Astrocyte (in vitro differentiated cells and primary cell): ENCODE data around the gene POLG.

ENCODE experiments used
- EZH2 ChIP-seq: IDR thresholded peaks from 2 replicates; pipeline ENCODE4 v1.6.1; 2012; ENCODE audit warnings: mild to moderate bottlenecking, low read length, inconsistent platforms; ENCODE audit not compliant: insufficient read depth
- TF ChIP-seq, protein P1 (sequence below): IDR thresholded peaks from 2 replicates; pipeline ENCODE4 v1.5.1; 2011; ENCODE audit warnings: low read depth, mild to moderate bottlenecking, inconsistent platforms, low read length, moderate library complexity; ENCODE audit not compliant: insufficient read depth

DNA sequence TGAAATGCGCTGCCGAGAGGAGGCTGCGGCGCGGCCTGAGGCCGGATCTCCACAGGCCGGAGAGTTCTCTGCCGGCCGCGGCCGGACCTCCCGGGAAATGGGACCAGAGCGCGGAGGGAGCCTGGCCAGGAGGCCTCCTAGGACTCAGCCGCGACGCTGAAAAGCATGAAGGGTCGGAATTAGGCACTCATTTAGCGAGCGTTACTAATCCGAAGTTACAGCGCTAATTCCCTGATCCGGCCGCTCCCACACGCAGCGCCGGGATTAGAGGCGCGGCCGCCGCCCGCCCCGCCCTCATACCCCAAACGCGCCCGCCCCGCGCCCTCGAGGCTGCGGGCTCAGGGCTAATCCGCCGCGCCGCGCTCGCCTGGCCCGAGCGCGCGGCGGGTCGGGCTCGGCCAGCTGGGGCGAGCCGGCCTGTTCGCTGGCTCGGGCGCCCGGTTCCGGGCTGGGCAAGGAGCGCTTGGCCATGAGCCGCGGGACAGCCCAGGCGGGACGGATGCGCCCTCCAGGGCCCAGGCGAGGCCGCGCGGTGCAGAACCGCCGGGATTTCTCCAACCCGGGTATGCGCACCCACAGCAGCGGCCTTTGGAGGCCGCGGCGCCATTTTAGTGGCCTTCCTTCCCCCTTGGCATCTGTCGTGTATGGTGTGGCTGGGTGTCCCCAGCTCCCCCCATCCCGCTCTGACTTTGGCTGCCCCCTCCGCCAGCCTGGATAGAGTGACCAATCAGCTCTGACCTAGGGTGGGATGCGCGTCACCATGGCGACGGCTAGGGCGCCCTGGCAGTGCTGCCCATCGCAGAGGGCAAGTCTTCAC lies 36.8 kb upstream of the POLG start:
- TF ChIP-seq, protein P1, sequence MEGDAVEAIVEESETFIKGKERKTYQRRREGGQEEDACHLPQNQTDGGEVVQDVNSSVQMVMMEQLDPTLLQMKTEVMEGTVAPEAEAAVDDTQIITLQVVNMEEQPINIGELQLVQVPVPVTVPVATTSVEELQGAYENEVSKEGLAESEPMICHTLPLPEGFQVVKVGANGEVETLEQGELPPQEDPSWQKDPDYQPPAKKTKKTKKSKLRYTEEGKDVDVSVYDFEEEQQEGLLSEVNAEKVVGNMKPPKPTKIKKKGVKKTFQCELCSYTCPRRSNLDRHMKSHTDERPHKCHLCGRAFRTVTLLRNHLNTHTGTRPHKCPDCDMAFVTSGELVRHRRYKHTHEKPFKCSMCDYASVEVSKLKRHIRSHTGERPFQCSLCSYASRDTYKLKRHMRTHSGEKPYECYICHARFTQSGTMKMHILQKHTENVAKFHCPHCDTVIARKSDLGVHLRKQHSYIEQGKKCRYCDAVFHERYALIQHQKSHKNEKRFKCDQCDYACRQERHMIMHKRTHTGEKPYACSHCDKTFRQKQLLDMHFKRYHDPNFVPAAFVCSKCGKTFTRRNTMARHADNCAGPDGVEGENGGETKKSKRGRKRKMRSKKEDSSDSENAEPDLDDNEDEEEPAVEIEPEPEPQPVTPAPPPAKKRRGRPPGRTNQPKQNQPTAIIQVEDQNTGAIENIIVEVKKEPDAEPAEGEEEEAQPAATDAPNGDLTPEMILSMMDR = no peak
- TF ChIP-seq EZH2 = peak; percentile 61
